ENCODE measurements around the gene LENG8. TPM values are rescaled to one million over a fixed set of nuclear protein-coding genes. Genes with fewer than 3 reads are reported as not detected.

The LENG8 gene
- 100 to 1,000 TPM; 124 to 219 (median 157) TPM for total RNA-seq

DNA sequence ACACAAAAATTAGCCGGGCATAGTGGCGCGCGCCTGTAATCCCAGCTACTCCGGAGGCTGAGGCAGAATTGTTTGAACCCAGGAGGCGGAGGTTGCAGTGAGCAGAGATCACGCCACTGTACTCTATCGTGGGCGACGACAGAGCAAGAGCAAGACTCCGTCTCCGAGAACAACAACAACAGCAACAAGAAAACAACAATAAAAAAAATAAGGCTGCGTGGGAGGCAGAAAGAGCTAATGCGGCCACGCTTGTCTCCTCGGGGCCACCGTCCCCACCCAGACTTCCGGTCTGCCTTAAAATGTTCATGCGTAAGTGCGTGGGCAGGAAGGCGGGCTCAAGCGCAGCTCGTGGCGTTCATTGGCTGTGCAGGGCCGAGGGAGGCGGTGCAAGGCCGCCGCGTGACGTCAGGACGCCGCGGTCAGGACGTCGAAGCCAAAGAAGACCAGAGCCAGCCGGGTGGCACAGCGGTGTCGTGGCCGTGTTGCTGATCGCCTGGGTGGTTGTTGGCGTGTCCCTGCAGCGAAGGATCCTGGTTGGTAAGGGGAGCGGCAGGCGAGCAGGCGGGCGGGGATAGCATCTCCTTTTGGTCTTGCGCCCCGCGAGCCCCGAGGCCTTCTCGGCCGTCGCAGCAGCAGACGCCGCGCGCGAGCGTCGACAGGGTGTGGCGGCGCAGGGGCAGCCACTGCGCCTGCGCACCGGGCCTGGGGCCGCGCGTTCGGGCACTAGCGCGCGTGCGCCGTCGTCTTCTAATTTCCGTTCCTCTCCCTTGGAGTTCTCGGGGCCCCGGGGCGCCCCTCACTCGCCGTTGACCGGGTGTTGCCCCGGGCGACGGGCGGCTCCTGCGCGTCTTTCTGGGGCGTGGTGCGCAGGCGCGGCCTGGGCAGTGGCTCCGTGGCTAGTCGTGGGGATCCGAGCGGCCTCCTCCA, at the start of gene LENG8:
TSS of gene LENG8 (plus strand) at position 426 of the 927 bp plus-strand sequence. CDS start 2,146 bp downstream, outside the sequence.
- TF ChIP-seq, protein P1, sequence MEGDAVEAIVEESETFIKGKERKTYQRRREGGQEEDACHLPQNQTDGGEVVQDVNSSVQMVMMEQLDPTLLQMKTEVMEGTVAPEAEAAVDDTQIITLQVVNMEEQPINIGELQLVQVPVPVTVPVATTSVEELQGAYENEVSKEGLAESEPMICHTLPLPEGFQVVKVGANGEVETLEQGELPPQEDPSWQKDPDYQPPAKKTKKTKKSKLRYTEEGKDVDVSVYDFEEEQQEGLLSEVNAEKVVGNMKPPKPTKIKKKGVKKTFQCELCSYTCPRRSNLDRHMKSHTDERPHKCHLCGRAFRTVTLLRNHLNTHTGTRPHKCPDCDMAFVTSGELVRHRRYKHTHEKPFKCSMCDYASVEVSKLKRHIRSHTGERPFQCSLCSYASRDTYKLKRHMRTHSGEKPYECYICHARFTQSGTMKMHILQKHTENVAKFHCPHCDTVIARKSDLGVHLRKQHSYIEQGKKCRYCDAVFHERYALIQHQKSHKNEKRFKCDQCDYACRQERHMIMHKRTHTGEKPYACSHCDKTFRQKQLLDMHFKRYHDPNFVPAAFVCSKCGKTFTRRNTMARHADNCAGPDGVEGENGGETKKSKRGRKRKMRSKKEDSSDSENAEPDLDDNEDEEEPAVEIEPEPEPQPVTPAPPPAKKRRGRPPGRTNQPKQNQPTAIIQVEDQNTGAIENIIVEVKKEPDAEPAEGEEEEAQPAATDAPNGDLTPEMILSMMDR (IDR thresholded peaks at IDR 0.05), result peak in 2 of 6 experiments; percentile 12 to 13
- peak; percentile 81 to 94 for TF ChIP-seq POLR2A (IDR thresholded peaks at IDR 0.05)
- 0% methylated on average over 56 to 61 of the region's 96 CpGs for WGBS, 2 donors
- H3K36me3 ChIP-seq, result peaks cover 24 to 32% of the 10 kb centered on the region in 2 donors

DNA sequence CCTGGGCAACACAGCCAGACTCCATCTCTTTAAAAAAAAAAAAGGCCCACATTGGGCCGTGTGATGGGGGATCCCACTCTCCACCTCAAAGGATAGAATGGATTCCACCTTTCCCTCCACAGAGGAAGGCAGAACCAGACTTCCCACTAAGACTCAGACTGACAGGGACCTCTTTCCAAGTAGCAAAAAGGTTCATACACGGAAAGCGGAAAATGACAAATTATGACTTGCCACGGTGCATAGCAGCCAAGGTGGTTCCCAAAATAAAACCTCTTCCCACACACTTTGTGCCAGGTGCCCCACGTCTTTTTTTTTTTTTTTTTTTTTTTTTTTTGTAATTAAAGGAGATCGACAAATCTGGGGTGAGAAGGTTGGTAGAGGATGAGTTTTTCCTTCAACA, 48.1 kb upstream of the LENG8 start:
- intact Hi-C loops (cut with DNase I), result no loop called here

More for the DNA sequence above, at the start of gene LENG8:
- Histone ChIP-seq H3K9me3 (no peaks in the 10 kb centered on the region), H3K27ac (peak within 1 kb of the TSS; percentile 92 to 95 (median 95)), H3K4me1 (peaks cover 19 to 25% of the 10 kb centered on the region in 2 donors), H3K27me3 (no peaks in the 10 kb centered on the region), H3K4me3 (replicated peaks in 1 of 3) (peak within 1 kb of the TSS; percentile 83 to 98 (median 83))
- intact Hi-C loops (cut with DNase I), result loop anchor here (2.0 kb wide), 1 partner anchor 14 kb away; the partner anchor contains the start of gene LENG9
- DNase-seq, result peak; percentile 98

DNA sequence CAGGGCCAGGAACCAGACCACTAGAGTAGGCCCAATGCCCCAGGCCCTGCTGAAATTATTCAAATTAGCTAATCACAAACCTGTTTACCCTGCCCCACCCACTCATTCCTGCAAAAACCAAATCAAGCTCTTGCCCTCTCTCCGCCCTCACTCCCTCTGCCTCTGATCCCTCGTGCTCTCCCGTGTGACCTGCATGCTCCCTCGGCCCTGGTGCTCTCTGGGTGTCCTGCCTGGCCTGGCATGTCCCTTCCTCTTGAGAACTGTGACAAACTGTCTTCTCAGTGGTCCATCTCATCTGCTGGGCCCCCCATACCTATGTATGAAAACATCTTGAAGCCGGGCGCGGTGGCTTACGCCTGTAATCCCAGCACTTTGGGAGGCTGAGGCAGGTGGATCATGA, 45.9 kb upstream of the LENG8 start:
- DNase-seq, result no peak
- H3K9me3 ChIP-seq, result no peaks in the 10 kb centered on the region
- no peak overlapping the region for H3K4me3 ChIP-seq (replicated peaks in 1 of 3)
- 84 to 94% methylated on average over 8 of the region's 8 CpGs for WGBS, 2 donors
- H3K4me1 ChIP-seq, result no peaks in the 10 kb centered on the region
- no peaks in the 10 kb centered on the region for H3K27me3 ChIP-seq
- no peaks in the 10 kb centered on the region for H3K36me3 ChIP-seq
- no peak overlapping the region for H3K27ac ChIP-seq
- intact Hi-C loops (cut with DNase I), result no loop called here
- TF ChIP-seq, protein P1 (IDR thresholded peaks at IDR 0.05), result no peak
- no peak for TF ChIP-seq POLR2A (IDR thresholded peaks at IDR 0.05)

More for the DNA sequence above, 48.1 kb upstream of the LENG8 start:
- no peaks in the 10 kb centered on the region for H3K9me3 ChIP-seq
- no peak overlapping the region for H3K27ac ChIP-seq
- H3K27me3 ChIP-seq, result no peaks in the 10 kb centered on the region
- WGBS, 2 donors, result 85 to 89% methylated on average over 6 of the region's 6 CpGs
- H3K36me3 ChIP-seq, result no peaks in the 10 kb centered on the region
- no peak for DNase-seq
- H3K4me1 ChIP-seq, result no peaks in the 10 kb centered on the region
- no peak overlapping the region for H3K4me3 ChIP-seq (replicated peaks in 1 of 3)
- TF ChIP-seq POLR2A (IDR thresholded peaks at IDR 0.05), result no peak
- TF ChIP-seq, protein P1 (IDR thresholded peaks at IDR 0.05), result no peak

DNA sequence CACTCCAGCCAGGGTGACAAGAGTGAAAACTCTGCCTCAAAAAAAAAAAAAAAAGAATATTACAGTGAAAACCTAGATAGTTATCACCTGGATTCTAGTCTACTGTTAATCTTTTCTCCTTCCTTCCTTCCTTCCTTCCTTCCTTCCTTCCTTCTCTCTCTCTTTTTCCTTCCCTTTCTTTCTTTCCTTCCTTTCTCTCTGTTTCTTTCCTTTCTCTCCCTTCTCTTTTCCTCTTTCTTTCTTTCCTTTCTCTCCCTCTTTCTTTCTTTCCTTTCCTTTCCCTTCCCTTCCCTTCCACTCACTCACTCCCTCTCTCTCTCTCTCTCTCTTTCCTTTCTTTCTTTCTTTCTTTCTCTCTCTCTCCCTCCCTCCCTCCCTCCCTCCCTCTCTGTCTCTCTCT, 43.4 kb upstream of the LENG8 start:
- H3K36me3 ChIP-seq, result no peaks in the 10 kb centered on the region
- DNase-seq, result no peak
- H3K4me1 ChIP-seq, result no peaks in the 10 kb centered on the region
- H3K27me3 ChIP-seq, result no peaks in the 10 kb centered on the region
- TF ChIP-seq POLR2A (IDR thresholded peaks at IDR 0.05), result no peak
- TF ChIP-seq, protein P1 (IDR thresholded peaks at IDR 0.05), result no peak
- H3K27ac ChIP-seq, result no peak overlapping the region
- H3K4me3 ChIP-seq (replicated peaks in 1 of 3), result no peak overlapping the region
- intact Hi-C loops (cut with DNase I), result no loop called here
- no peaks in the 10 kb centered on the region for H3K9me3 ChIP-seq

DNA sequence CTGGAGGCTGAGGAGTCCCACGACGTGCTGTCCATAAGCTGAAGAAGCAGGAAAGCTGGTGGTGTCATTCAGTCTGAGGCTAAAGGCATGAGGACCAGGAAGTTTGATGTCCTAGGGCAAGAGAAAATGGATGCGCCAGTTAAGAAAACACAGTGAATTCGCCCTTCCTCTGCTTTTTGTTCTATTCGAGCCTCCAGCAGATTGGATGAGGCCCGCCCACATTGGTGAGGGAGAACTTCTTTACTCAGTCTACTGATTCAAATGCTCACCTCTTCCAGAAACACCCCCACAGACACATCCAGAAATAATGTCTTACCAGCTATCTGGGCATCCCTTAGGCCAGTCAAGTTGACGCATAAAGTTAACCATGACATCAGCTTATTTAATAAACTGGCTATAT, 41.2 kb upstream of the LENG8 start:
- no peak for DNase-seq
- Histone ChIP-seq H3K27me3 (no peaks in the 10 kb centered on the region), H3K4me3 (replicated peaks in 1 of 3) (no peak overlapping the region), H3K36me3 (no peaks in the 10 kb centered on the region), H3K4me1 (no peaks in the 10 kb centered on the region), H3K27ac (no peak overlapping the region), H3K9me3 (no peaks in the 10 kb centered on the region)
- 85 to 90% methylated on average over 7 of the region's 7 CpGs for WGBS, 2 donors
- TF ChIP-seq, protein P1 (IDR thresholded peaks at IDR 0.05), result no peak
- TF ChIP-seq POLR2A (IDR thresholded peaks at IDR 0.05), result no peak
- intact Hi-C loops (cut with DNase I), result no loop called here

All from thyroid gland (tissue), 4 donors.